Activated CD8-positive, alpha-beta memory T cell treated with anti-CD3 and anti-CD28 coated beads, Interleukin-2, amount 50 U/mL, for 48 hours (primary cell): ENCODE results near the gene RNF11.

Source experiments
- DNase-seq: peaks from one replicate; pipeline ENCODE4 v3.0.0-alpha.2; 2020

RNF11 gene

GRCh38 chr1:51320967-51321923, 85.2 kb downstream of the RNF11 start:
- no peak for DNase-seq

- DNase-seq = no peak
Observed at GRCh38 chr1:51321924-51322280, 85.8 kb downstream of the RNF11 start.

- DNase-seq = no peak
Observed at GRCh38 chr1:51322417-51323101, 86.5 kb downstream of the RNF11 start.
